Measurements from ENCODE around the gene ITGB3.

Gene ITGB3

GRCh38 chr17:47239967-47240651, 13.5 kb upstream of the ITGB3 start:
- DNase-seq (no peak), ATAC-seq (ENCODE audit: insufficient read depth, low read depth) (peak; percentile 33; the same call in 1 of the 3 replicates)
- Histone ChIP-seq H3K4me1 (ENCODE audit: insufficient read depth, low read length) (no peaks in the 10 kb centered on the region), H3K9ac (ENCODE audit: low read depth, low read length) (no peak overlapping the region), H3K27me3 (ENCODE audit: insufficient read depth, low read length, poor library complexity) (no peaks in the 10 kb centered on the region), H3K27ac (ENCODE audit: low read length) (no peak overlapping the region), H3K4me2 (ENCODE audit: insufficient read depth, low read length) (no peak overlapping the region), H3K9me3 (ENCODE audit: insufficient read depth, low read length, severe bottlenecking) (peaks cover 13% of the 10 kb centered on the region), H3K4me3 (ENCODE audit: low read depth in 1 of 2, low read length in 2 of 2) (no peak overlapping the region), H3K79me2 (ENCODE audit: insufficient read depth, low read length) (no peaks in the 10 kb centered on the region), H4K20me1 (ENCODE audit: insufficient read depth, low read length) (no peaks in the 10 kb centered on the region), H2AFZ (ENCODE audit: low read depth, low read length) (no peak overlapping the region), H3K36me3 (ENCODE audit: insufficient read depth, low read length) (no peaks in the 10 kb centered on the region)
- TF ChIP-seq EZH2 (IDR thresholded peaks at IDR 0.05; ENCODE audit: borderline replicate concordance, low read depth, low read length, severe bottlenecking), result no peak
- TF ChIP-seq, protein P1, sequence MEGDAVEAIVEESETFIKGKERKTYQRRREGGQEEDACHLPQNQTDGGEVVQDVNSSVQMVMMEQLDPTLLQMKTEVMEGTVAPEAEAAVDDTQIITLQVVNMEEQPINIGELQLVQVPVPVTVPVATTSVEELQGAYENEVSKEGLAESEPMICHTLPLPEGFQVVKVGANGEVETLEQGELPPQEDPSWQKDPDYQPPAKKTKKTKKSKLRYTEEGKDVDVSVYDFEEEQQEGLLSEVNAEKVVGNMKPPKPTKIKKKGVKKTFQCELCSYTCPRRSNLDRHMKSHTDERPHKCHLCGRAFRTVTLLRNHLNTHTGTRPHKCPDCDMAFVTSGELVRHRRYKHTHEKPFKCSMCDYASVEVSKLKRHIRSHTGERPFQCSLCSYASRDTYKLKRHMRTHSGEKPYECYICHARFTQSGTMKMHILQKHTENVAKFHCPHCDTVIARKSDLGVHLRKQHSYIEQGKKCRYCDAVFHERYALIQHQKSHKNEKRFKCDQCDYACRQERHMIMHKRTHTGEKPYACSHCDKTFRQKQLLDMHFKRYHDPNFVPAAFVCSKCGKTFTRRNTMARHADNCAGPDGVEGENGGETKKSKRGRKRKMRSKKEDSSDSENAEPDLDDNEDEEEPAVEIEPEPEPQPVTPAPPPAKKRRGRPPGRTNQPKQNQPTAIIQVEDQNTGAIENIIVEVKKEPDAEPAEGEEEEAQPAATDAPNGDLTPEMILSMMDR (IDR thresholded peaks at IDR 0.05; ENCODE audit: borderline replicate concordance, extremely low read depth, low read length, poor library complexity, severe bottlenecking), result no peak

DNA sequence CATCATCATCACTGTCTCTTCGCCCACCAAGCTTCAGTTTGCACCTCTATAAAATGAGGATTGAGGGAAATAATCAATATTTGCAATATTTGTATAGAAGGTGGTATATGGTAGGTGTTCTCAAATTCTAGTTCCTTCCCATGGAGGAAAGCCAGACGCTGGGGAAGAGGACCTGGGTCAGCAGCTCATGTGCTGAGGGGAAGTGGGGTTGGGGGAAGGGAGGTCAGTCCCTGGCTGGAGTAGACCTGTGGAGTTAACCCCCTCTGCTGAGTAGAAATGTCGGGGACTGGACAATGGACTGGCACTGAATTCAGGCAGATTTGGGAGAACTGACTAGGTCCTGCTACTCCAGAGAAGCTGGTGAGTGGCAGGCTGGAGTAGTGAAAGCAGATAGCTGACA, 12.8 kb upstream of the ITGB3 start:
- Histone ChIP-seq H3K9me3 (ENCODE audit: insufficient read depth, low read length, severe bottlenecking) (peaks cover 13% of the 10 kb centered on the region), H3K27me3 (ENCODE audit: insufficient read depth, low read length, poor library complexity) (peaks cover 3% of the 10 kb centered on the region), H3K9ac (ENCODE audit: low read depth, low read length) (no peak overlapping the region), H3K79me2 (ENCODE audit: insufficient read depth, low read length) (no peaks in the 10 kb centered on the region), H3K36me3 (ENCODE audit: insufficient read depth, low read length) (no peaks in the 10 kb centered on the region), H3K4me2 (ENCODE audit: insufficient read depth, low read length) (no peak overlapping the region), H3K4me1 (ENCODE audit: insufficient read depth, low read length) (no peaks in the 10 kb centered on the region), H2AFZ (ENCODE audit: low read depth, low read length) (no peak overlapping the region), H4K20me1 (ENCODE audit: insufficient read depth, low read length) (no peaks in the 10 kb centered on the region), H3K27ac (ENCODE audit: low read length) (no peak overlapping the region), H3K4me3 (ENCODE audit: low read depth in 1 of 2, low read length in 2 of 2) (no peak overlapping the region)
- DNase-seq (no peak), ATAC-seq (ENCODE audit: insufficient read depth, low read depth) (no peak)
- TF ChIP-seq, protein P1 (IDR thresholded peaks at IDR 0.05; ENCODE audit: borderline replicate concordance, extremely low read depth, low read length, poor library complexity, severe bottlenecking), result no peak
- TF ChIP-seq EZH2 (IDR thresholded peaks at IDR 0.05; ENCODE audit: borderline replicate concordance, low read depth, low read length, severe bottlenecking), result no peak

DNA sequence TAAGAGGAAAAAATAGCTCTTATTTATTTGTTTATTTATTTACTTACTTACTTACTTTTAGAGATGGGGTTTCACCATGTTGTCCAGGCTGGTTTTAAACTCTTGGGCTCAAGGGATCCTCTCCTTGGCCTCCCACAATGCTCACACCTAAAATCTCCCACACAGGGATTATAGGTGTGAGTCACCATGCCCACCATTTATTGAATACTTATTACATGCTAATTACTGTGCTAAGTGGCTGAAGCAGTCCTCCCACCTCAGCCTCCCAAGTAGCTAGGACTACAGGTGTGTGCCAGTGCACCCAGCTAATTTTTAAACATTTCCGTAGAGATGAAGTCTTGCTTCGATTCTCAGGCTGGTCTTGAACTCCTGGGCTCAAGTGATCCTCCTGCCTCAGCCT, 11.0 kb upstream of the ITGB3 start:
- no peaks in the 10 kb centered on the region for H3K79me2 ChIP-seq (ENCODE audit: insufficient read depth, low read length)
- H3K9me3 ChIP-seq (ENCODE audit: insufficient read depth, low read length, severe bottlenecking), result no peaks in the 10 kb centered on the region
- ATAC-seq (ENCODE audit: insufficient read depth, low read depth) (no peak), DNase-seq (no peak)
- H2AFZ ChIP-seq (ENCODE audit: low read depth, low read length), result no peak overlapping the region
- H4K20me1 ChIP-seq (ENCODE audit: insufficient read depth, low read length), result no peaks in the 10 kb centered on the region
- TF ChIP-seq EZH2 (IDR thresholded peaks at IDR 0.05; ENCODE audit: borderline replicate concordance, low read depth, low read length, severe bottlenecking), result no peak
- TF ChIP-seq, protein P1 (IDR thresholded peaks at IDR 0.05; ENCODE audit: borderline replicate concordance, extremely low read depth, low read length, poor library complexity, severe bottlenecking), result no peak
- no peaks in the 10 kb centered on the region for H3K36me3 ChIP-seq (ENCODE audit: insufficient read depth, low read length)
- H3K27me3 ChIP-seq (ENCODE audit: insufficient read depth, low read length, poor library complexity), result peaks cover 6% of the 10 kb centered on the region
- no peak overlapping the region for H3K4me2 ChIP-seq (ENCODE audit: insufficient read depth, low read length)
- H3K4me1 ChIP-seq (ENCODE audit: insufficient read depth, low read length), result no peaks in the 10 kb centered on the region
- no peak overlapping the region for H3K9ac ChIP-seq (ENCODE audit: low read depth, low read length)
- no peak overlapping the region for H3K4me3 ChIP-seq (ENCODE audit: low read depth in 1 of 2, low read length in 2 of 2)
- H3K27ac ChIP-seq (ENCODE audit: low read length), result no peak overlapping the region
